Right lobe of liver (tissue), 4 donors: ENCODE measurements around the gene C16orf86.

Experiments
- CTCF ChIP-seq, 4 donors: fragments of 200-600 bp in 3 of 4; fragments of 450-650 bp in 1 of 4; IDR thresholded peaks; one replicate each; pipeline versions ENCODE4 v1.5.1 to v1.8.0; 2016 to 2022; ENCODE audit warnings: antibody characterized with exemption in 4 of 4, mild to moderate bottlenecking in 2 of 4
- POLR2A ChIP-seq: fragments of 450-650 bp; IDR thresholded peaks from one replicate; pipeline ENCODE4 v1.6.1; 2017; ENCODE audit warnings: antibody characterized with exemption, mild to moderate bottlenecking
- donor health status: DM: no; HTN: no; CAD: no.
- donor health status: DM: no; HTN: no; CAD: no.
- donor health status: DM: no; HTN: yes; CAD: no.

GRCh38 chr16:67665598-67665997 is 1.0 kb upstream of the C16orf86 start:
- no peak for TF ChIP-seq CTCF (IDR thresholded peaks at IDR 0.05)
- TF ChIP-seq POLR2A, result no peak
